ENCODE results near the gene AGPAT2. TPM values are rescaled to one million over a fixed set of nuclear protein-coding genes. Genes with fewer than 3 reads are reported as not detected.

Gene AGPAT2
- total and polyA plus RNA-seq, 8 donors: 24.9 to 170 (median 35.4) TPM

GRCh38 chr9:136701668-136702053 is 14.4 kb upstream of the AGPAT2 start:
- H3K4me1 ChIP-seq: peaks cover 12 to 51% of the 10 kb centered on the region in 2 donors
- DNase-seq: no peak
- TF ChIP-seq, protein P1, sequence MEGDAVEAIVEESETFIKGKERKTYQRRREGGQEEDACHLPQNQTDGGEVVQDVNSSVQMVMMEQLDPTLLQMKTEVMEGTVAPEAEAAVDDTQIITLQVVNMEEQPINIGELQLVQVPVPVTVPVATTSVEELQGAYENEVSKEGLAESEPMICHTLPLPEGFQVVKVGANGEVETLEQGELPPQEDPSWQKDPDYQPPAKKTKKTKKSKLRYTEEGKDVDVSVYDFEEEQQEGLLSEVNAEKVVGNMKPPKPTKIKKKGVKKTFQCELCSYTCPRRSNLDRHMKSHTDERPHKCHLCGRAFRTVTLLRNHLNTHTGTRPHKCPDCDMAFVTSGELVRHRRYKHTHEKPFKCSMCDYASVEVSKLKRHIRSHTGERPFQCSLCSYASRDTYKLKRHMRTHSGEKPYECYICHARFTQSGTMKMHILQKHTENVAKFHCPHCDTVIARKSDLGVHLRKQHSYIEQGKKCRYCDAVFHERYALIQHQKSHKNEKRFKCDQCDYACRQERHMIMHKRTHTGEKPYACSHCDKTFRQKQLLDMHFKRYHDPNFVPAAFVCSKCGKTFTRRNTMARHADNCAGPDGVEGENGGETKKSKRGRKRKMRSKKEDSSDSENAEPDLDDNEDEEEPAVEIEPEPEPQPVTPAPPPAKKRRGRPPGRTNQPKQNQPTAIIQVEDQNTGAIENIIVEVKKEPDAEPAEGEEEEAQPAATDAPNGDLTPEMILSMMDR (IDR thresholded peaks at IDR 0.05): no peak
- H3K4me3 ChIP-seq: no peak overlapping the region
- no peak for ATAC-seq
- H3K27ac ChIP-seq: no peak overlapping the region
- intact Hi-C loops (cut with DNase I): no loop called here
- H3K9me3 ChIP-seq: no peaks in the 10 kb centered on the region
- H3K27me3 ChIP-seq: peaks cover 4 to 16% of the 10 kb centered on the region in 2 donors
- H3K36me3 ChIP-seq: no peaks in the 10 kb centered on the region

DNA sequence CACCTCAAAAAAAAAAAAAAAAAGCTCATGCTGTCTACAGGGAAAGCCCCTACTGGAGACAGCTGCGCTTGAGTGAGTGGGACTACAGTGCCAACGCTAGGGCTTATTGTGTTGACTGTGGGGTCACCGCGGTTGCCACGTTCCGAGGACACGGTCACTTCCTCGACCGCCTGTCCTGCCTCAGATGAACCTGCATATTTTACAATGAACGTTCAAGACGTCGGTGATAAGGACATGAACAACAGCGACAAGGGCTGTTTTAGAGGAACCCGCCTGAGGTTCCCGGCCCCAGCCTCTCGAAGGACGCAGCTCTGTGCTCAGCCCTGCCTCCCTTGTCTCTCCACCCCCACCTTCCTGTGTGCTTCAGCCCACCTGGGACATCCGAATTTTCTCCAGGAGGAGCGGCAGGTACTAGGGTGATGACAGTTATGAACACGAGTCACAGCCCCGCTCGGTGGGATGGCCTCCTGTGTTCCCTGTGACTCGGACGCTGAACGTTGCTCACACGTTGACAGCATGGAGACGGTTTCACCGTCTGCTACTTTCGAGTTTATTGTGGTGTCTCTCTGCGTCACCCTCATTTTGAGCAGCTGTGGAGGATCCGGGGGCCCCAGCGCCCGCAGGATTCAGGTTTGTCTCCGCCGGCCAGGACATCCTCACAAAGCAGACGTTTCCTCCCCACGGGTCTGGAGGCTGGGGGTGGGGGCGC is 13.9 kb upstream of the AGPAT2 start:
- Histone ChIP-seq H3K4me1 (peaks cover 12 to 56% of the 10 kb centered on the region in 2 donors), H3K9me3 (no peaks in the 10 kb centered on the region), H3K36me3 (no peaks in the 10 kb centered on the region), H3K27me3 (peaks cover 4 to 16% of the 10 kb centered on the region in 2 donors), H3K4me3 (no peak overlapping the region), H3K27ac (no peak overlapping the region)
- TF ChIP-seq, protein P1 (IDR thresholded peaks at IDR 0.05): no peak
- intact Hi-C loops (cut with DNase I): no loop called here
- DNase-seq: peak in 1 of 4 donors; percentile 80
- ATAC-seq: peak; percentile 12

DNA sequence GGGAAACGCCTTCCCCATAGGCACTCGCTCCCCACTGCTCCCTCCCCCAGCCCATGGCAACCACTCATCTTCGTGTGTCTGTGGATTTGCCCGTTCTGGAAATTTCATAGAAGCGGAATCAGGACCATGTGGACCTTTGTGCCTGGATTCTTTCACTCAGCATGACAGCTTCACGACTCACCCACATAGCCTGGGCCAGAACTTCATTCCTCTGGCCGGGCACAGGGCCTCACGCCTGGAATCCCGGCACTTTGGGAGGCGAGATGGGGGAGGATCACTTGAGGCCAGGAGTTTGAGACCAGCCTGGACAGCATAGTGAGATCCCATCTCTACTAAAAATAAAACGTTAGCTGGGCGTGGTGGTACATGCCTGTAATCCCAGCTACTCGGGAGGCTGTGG is 13.0 kb upstream of the AGPAT2 start:
- no peak for DNase-seq
- Histone ChIP-seq H3K4me1 (peaks cover 15 to 61% of the 10 kb centered on the region in 2 donors), H3K27ac (no peak overlapping the region), H3K27me3 (peaks cover 4 to 16% of the 10 kb centered on the region in 2 donors), H3K36me3 (no peaks in the 10 kb centered on the region), H3K4me3 (no peak overlapping the region), H3K9me3 (no peaks in the 10 kb centered on the region)
- TF ChIP-seq, protein P1 (IDR thresholded peaks at IDR 0.05): no peak
- ATAC-seq: no peak
- intact Hi-C loops (cut with DNase I): no loop called here

GRCh38 chr9:136698635-136699246 is 11.5 kb upstream of the AGPAT2 start:
- no peak for ATAC-seq

More at GRCh38 chr9:136698635-136699246, 11.5 kb upstream of the AGPAT2 start:
- TF ChIP-seq, protein P1 (IDR thresholded peaks at IDR 0.05): no peak
- intact Hi-C loops (cut with DNase I): no loop called here
- H3K4me3 ChIP-seq: no peak overlapping the region
- DNase-seq: no peak
- H3K27ac ChIP-seq: peak overlapping the region in 1 of 2 donors; percentile 90
- H3K36me3 ChIP-seq: no peaks in the 10 kb centered on the region
- no peaks in the 10 kb centered on the region for H3K9me3 ChIP-seq
- H3K4me1 ChIP-seq: peaks cover 15 to 73% of the 10 kb centered on the region in 2 donors
- H3K27me3 ChIP-seq: peaks cover 4 to 16% of the 10 kb centered on the region in 2 donors

All from left lung (tissue), 10 donors.